Tibial nerve (tissue), 3 donors: Measurements from ENCODE around the gene PYROXD2.

Experiments
- CTCF ChIP-seq, 5 experiments: fragments of 200-600 bp in 3 of 5; fragments of 450-650 bp in 2 of 5; sonication (generic) in 3 of 5; IDR thresholded peaks; one replicate each; pipeline ENCODE4 v1.5.1; 2016 to 2019; ENCODE audit warnings: antibody characterized with exemption in 5 of 5, mild to moderate bottlenecking in 3 of 5, moderate library complexity in 2 of 5
- POLR2A ChIP-seq, 2 donors: fragments of 450-650 bp; IDR thresholded peaks; one replicate each; pipeline ENCODE4 v1.6.1; 2017; ENCODE audit warnings: antibody characterized with exemption in 2 of 2, mild to moderate bottlenecking in 2 of 2, moderate library complexity in 2 of 2

GRCh38 chr10:98435178-98435577, 20.2 kb upstream of the PYROXD2 start:
- no peak for TF ChIP-seq POLR2A (IDR thresholded peaks at IDR 0.05)
- TF ChIP-seq CTCF (IDR thresholded peaks at IDR 0.05) = no peak
